SK-N-SH (cell line): ENCODE results near the gene SUGT1.

Experiments used
- CTCF ChIP-seq: fragments of 200-600 bp; sonication (generic); IDR thresholded peaks from 2 replicates; pipeline ENCODE4 v1.6.1; 2017; ENCODE audit warnings: antibody characterized with exemption, mild to moderate bottlenecking, moderate library complexity
- EZH2phosphoT487 ChIP-seq: fragments of 200-600 bp; sonication (generic); IDR thresholded peaks from 2 replicates; pipeline ENCODE4 v1.6.1; 2017; ENCODE audit warnings: low read depth, mixed run types, mild to moderate bottlenecking, antibody characterized with exemption, moderate library complexity, borderline replicate concordance
- POLR2AphosphoS5 ChIP-seq: IDR thresholded peaks from 2 replicates; pipeline ENCODE4 v1.6.1; 2012; ENCODE audit warnings: low read depth, low read length

GRCh38 chr13:52651897-52652195, 790 bp upstream of the SUGT1 start:
- TF ChIP-seq EZH2phosphoT487 (no peak), CTCF (no peak), POLR2AphosphoS5 (no peak)
